ENCODE results near the gene PRKCE. TPM values are rescaled to one million over a fixed set of nuclear protein-coding genes. Genes with fewer than 3 reads are reported as not detected.
A peak's percentile ranks its signal among the peaks of the same experiment; 100 is the strongest.

Gene PRKCE
- total and polyA plus RNA-seq, 2 donors (not counting 3 experiments of a cell fraction or from before 2014, with no cell fraction given), result 27.9 to 33.9 TPM

GRCh38 chr2:46198966-46199365, 547.5 kb downstream of the PRKCE start:
- POLR2A ChIA-PET, result interaction anchor here (1.3 kb wide), 1 partner anchor 98 kb away, joined by 5 read pairs; the partner anchor contains the start of gene EPAS1
- BruUV-seq (replicated peaks), result no TSS peak
- no peaks in the 10 kb centered on the region for H3K9me1 ChIP-seq (replicated peaks; ENCODE audit: control insufficient read depth, extremely low read depth, insufficient read depth, low read length)
- no peak overlapping the region for H3K4me2 ChIP-seq (ENCODE audit: insufficient read depth, low read length)
- no peaks in the 10 kb centered on the region for H3K27me3 ChIP-seq (ENCODE audit: control insufficient read depth in 2 of 2, insufficient read depth in 2 of 2, low read length in 2 of 2)
- intact Hi-C loops (cut with micrococcal nuclease), result no loop called here
- FAIRE-seq, result no peak
- no peak overlapping the region for H3K4me3 ChIP-seq (replicated peaks in 1 of 3; ENCODE audit: insufficient read depth in 1 of 3, low read depth in 1 of 3, low read length in 3 of 3)
- H3K9ac ChIP-seq (replicated peaks; ENCODE audit: extremely low read depth, insufficient read depth, low read length), result no peak overlapping the region
- no peaks in the 10 kb centered on the region for H4K20me1 ChIP-seq (replicated peaks; ENCODE audit: control insufficient read depth, extremely low read depth, insufficient read depth, low read length)
- no peak overlapping the region for H3K27ac ChIP-seq (ENCODE audit: insufficient read depth, low read depth, low read length)
- H3K36me3 ChIP-seq (ENCODE audit: control insufficient read depth in 2 of 2, extremely low read depth in 1 of 2, insufficient read depth in 2 of 2, low read length in 2 of 2), result no peaks in the 10 kb centered on the region
- no peaks in the 10 kb centered on the region for H3K9me3 ChIP-seq (replicated peaks; ENCODE audit: control insufficient read depth, insufficient read depth, low read length)
- TF ChIP-seq POLR2A (IDR thresholded peaks at IDR 0.05; ENCODE audit: low read depth, low read length) (no peak), GATA2 (IDR thresholded peaks at IDR 0.05; ENCODE audit: insufficient read depth, insufficient read length, low read depth, low read length) (no peak), FOS (IDR thresholded peaks at IDR 0.05; ENCODE audit: borderline replicate concordance, insufficient read depth, low read length) (no peak), JUN (IDR thresholded peaks at IDR 0.05; ENCODE audit: borderline replicate concordance, insufficient read depth, insufficient read length, low read depth) (no peak), MYC (IDR thresholded peaks at IDR 0.05; ENCODE audit: low read depth, low read length) (no peak), CTCF (IDR thresholded peaks at IDR 0.05; ENCODE audit: extremely low read depth in 1 of 2, insufficient read depth in 1 of 2, low read depth in 1 of 2, low read length in 2 of 2) (no peak), POLR2AphosphoS5 (IDR thresholded peaks at IDR 0.05; ENCODE audit: insufficient read depth, low read depth, low read length) (no peak)
- dilution Hi-C loops (cut with MboI; ENCODE audit: extremely low pct_ligation_motif_present, low sequenced_read_pairs), result no loop called here
- peaks cover 34% of the 10 kb centered on the region for H3K4me1 ChIP-seq (ENCODE audit: control insufficient read depth, extremely low read depth, insufficient read depth, low read length)
- peak overlapping the region; percentile 62 for H2AFZ ChIP-seq (ENCODE audit: low read depth, low read length)
- H3K79me2 ChIP-seq (ENCODE audit: control insufficient read depth, insufficient read depth, low read length), result no peaks in the 10 kb centered on the region
- no peak for DNase-seq (ENCODE audit: low read depth, low spot score)
- CTCF ChIA-PET, result interaction anchor here (1.2 to 1.7 kb wide), 2 partner anchors 9 to 125 kb away, joined by 3 read pairs; no protein-coding TSS in a partner anchor
